HG03342 (cell line): Measurements from ENCODE around the gene GOLGA6L2.

Experiments
- ATAC-seq: cut with Tn5 transposase; IDR thresholded peaks from one replicate; pipeline ENCODE4 v1.9.1; 2021; ENCODE audit warnings: mild to moderate bottlenecking, moderate library complexity; ENCODE audit not compliant: unreplicated experiment

The GOLGA6L2 gene, protein sequence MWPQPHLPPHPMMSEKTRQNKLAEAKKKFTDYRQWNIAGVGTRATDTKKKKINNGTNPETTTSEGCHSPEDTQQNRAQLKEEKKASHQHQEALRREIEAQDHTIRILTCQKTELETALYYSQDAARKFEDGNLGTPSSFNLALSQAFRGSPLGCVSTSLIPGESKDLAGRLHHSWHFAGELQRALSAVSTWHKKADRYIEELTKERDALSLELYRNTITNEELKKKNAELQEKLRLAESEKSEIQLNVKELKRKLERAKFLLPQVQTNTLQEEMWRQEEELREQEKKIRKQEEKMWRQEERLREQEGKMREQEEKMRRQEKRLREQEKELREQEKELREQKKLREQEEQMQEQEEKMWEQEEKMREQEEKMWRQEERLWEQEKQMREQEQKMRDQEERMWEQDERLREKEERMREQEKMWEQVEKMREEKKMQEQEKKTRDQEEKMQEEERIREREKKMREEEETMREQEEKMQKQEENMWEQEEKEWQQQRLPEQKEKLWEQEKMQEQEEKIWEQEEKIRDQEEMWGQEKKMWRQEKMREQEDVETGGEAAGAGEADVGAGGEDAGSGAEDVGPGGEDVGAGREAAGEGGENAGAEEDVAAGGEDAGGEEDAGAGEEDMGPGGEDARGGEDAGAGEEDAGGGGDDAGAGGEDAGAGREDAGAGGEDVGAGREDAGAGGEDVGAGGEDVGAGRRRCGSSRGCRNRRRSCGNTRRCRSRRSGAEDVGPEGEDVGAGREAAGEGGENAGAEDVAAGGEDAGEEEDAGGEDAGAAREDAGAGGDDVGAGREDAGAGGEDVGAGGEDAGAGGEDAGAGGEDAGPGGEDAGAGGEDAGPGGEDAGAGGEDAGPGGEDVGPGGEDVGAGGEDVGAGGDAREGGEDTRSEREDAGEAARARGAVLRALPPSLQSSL

GRCh38 chr15:23447107-23447500, at the start of gene GOLGA6L2:
Gene GOLGA6L2, minus strand, starts transcription at chr15:23447243. Its CDS starts 62 bp downstream, at chr15:23447181.
- ATAC-seq = no peak

DNA sequence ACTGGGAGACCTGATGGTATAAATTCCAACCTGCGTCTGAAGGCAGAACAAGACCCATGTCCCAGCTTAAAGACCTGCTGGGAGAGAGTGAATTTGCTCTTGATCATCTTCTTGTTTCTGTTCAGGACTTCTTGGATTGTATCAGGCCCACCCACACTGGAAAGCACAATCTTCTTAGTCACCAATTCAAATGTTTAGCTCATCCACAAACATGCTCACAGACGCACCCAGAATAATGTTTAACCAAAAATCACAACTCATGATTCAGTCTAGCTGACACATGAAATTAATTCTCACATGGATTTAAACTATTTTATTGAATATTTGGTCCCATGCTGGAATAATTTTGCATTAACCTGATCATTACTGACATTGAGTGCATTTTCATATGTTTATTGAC, 37.8 kb upstream of the GOLGA6L2 start:
- no peak for ATAC-seq

- ATAC-seq = no peak
These were observed 36.8 kb upstream of the GOLGA6L2 start for GRCh38 chr15:23483821-23484299.

DNA sequence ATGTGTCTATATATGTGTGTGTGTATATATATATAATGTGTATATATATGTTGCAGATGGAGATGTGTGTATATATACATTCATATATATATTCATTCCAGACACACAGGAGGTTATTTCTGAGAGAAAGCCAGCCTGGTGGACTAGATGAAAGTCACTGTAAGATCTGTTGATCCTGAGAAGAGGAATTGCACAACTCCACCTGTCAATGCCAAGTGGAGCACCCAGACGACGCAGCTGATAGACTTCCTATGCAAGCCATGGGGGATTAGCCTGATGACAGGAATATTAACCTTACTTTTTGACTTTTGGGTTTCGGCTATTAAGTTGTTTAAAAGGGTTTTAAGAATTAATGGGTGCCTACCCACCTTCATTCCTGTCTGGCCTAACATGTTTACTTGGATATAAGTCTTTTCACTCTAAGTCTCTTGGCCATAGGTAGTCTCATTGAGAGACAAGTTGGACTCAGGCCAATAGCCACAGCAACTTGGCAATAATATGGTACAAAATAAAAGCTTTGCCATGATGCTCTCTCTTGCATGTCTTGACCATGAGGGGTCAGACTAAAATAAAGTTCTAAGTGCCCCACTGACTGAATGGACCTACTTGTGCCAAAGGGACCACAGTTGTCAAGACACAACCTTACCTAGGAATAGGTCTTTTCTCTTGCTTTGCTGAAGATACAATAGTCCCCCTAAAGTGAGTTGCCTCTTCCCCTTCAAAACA, 35.9 kb upstream of the GOLGA6L2 start:
- ATAC-seq = no peak

GRCh38 chr15:23482228-23482627, 35.2 kb upstream of the GOLGA6L2 start:
- no peak for ATAC-seq

DNA sequence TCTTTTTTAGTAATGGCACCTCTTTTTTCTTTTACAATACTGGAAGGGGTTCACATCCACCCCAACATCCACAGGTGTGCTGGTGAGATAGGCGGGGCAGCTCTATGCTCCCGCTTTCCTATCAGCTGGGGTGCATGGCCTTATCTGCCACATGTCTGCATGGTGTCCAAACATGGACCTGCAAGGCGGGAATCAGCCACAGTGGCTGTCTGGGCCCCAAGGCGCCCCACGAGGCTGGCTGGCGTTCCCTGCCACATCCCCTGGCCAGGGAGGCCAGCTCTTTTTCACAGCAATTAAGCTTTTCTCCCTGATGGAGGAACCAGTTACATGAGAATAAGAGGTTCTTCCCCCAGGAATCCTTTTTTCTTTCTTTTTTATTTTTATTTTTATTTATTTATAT, 30.9 kb upstream of the GOLGA6L2 start:
- no peak for ATAC-seq

DNA sequence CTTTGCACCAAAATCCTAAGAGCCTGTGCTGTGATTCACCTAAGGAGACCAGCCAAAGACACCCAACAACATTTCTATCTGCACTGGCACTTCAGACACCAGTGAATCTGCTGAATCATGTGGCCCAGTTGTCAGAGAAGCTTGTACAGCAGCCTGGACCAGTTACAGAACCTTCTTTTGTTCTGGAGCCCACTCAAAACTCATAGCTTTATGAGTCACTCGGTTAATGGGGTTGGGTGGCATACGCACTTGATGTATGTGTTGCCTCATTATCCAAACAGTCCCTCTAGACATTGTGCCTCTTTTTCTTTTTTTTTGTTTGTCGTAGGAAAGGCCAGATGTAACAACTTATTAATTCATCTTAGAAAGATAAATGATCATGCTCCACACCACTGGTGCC, 25.6 kb upstream of the GOLGA6L2 start:
- no peak for ATAC-seq

- ATAC-seq = no peak
These were observed 25.0 kb upstream of the GOLGA6L2 start for GRCh38 chr15:23472033-23472432.

- ATAC-seq = no peak
These were observed 20.1 kb upstream of the GOLGA6L2 start for GRCh38 chr15:23467110-23467600.

- no peak for ATAC-seq
These were observed 10.8 kb upstream of the GOLGA6L2 start for GRCh38 chr15:23457890-23458289.

DNA sequence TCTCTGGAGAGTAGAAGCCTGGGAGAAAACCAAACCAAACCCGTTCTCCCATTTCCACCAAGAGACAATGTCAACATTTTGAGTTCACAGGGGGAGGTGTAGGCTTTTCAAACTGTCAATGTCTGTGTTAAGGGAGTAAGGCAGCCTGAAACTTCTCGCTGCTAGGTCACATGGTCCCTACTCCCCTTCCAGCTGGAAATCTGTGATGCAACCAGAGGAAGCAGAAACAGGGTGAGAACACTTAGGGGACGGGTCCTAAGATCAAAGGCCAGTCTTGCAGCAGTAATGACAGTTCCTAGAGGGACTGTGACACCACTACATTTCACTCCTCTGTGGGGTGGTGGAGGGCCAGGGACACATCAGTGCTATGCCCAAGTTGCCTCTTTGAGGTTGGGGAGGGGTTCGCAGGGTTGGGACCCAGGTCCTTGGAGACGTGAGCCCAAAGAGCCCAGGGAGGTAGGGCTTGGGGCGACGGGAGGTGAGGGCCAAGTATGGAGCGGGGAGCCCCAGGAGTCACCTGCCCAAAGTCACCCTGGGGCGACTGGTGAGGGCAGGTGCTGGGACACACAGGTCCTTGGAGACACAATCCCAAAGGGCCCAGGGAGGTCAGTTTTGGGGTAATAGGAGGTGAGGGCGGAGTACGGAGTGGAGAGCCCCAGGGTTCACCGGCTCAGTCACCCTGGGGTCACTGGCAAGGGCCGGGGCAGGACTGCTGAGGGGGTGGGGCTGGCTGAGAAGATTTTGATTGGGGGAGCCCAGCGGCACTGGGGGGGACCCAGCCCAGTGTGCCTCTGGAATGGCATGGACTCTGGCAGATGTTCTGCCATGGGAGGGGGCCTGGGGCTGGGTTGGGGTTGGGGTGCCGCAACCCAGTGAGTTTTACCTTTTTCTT, 582 bp downstream of the GOLGA6L2 start:
- ATAC-seq = no peak

DNA sequence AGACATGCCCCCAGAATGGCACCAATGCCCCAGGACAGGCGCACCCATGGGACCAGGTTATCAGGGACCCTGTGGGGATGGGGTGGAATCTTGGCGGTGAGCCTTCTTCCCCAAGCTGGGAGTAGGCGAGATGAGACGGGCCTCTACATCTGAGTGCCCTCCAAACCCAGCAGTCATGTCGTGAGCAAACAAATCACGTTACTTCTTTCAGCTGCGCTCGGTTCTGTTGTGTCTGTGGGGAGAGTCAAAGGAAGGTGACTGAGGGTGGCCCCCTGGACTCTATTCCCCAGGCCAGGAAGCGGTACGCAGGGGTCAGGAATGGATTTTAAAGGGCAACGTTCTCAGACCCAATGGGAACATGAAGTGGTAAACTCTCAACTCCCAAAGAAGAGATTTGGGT, 2.8 kb downstream of the GOLGA6L2 start:
- ATAC-seq = no peak

GRCh38 chr15:23441204-23441603, 5.8 kb downstream of the GOLGA6L2 start:
- ATAC-seq = no peak

GRCh38 chr15:23440596-23440995, 6.4 kb downstream of the GOLGA6L2 start:
- no peak for ATAC-seq

GRCh38 chr15:23439513-23439912, 7.5 kb downstream of the GOLGA6L2 start:
- ATAC-seq = no peak

DNA sequence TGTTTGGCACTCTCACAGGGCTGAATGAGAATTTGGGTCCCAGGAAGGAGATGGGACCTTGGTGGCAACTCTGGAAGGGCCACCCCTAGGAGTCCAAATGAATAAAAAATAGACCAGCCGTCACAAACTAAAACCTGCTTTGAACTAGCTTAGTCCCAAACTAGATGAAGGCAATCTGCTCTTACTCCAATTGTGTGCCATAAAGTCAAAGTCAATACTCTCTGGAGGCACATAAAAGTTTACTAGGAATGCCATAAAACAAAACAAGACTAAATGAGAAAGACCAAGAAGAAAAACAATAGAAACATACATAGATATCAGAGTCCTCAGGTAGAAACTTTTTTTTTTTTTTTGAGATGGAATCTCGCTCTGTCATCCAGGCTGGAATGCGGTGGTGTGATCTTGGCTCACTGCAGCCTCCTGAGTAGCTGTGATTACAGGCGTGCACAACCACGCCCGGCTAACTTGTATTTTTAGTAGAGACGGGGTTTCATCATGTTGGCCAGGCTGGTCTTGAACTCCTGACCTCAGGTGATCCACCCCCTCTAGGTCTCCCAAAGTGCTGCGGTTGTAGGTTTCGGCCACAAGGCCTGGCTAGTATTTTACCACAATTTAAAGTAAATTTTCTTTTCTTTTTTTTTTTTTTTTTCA, 8.1 kb downstream of the GOLGA6L2 start:
- no peak for ATAC-seq

DNA sequence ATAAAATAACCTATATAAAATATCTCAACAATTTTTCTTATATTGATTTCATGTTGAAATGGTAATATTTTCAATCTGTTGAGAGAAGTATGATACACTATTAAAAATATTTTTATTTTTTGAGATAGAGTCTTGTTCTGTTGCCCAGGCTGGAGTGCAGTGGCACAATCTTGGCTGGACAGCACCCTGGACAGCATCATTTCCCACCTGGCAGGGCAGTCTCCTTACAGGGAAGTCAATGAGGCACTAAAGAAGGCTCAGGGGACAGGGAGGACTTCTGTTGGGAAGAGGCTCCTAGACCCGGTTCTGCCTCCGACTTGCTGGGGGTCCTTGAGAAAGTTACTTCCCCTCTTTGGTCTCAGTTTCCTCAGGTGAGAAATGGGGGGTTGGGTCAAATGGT, 9.4 kb downstream of the GOLGA6L2 start:
- ATAC-seq = no peak

DNA sequence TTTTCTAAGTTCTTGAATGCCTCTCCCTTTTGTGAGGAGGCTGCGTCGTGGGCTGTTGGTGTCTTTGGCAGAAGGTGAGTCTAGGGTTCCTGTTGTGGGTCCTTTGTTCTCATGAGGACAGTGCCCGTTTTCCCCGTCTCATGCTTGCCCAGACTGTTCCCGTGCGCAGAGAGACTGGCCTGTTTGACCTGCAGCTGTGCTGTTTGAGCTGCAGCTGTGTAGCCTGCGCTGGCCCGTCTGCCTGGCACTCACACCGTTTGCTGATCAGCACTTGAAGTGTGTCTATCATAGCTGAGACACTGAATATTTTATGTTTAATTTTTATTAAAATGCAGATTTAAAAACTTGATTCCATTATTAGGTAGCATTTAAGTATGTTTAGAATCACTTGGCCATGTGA, 9.9 kb downstream of the GOLGA6L2 start:
- no peak for ATAC-seq

DNA sequence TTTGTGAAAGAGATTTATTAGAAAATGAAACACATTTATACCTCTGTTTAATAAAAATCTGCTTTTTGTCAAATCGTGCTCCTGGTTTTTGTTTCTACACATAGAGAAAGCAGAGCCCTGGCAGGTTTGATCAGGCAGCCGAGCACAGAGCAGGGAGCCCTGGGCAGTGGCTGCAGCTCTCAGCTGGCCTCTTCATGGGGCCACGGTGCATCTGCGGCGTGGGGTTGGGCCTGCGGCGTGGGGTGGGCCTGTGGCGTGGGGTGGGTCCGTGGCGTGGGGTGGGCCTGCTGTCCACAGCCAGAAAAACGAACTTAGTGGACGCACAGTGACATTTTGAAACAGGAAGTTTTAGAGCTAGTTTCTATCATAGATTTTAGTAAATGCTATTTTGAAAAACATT, 10.6 kb downstream of the GOLGA6L2 start:
- no peak for ATAC-seq
